ENCODE measurements around the gene STXBP6. TPM values are rescaled to one million over a fixed set of nuclear protein-coding genes. Genes with fewer than 3 reads are reported as not detected.

Gene STXBP6
- total and polyA plus RNA-seq, 8 donors = 17.2 to 54.1 (median 47.1) TPM

DNA sequence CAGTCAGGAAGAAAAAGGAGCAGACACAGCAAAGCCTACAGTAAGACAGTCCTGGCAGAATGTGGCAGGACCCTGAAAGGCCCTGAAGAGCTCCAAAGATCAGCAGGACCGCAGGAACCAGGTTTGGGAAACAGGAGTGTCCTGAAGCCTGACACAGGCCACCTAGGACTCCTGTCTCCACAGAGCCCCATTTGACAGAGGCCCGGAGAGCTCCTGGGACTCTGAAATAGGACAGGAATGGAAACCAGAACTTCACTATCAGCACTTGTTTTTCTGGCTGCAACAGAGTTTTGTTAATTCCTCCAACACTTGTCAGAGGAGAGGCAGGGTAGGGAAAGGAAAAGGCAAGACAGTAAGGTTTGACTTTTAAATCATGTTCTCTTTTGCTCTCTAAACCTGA is 12.9 kb downstream of the STXBP6 start:
- no peak for DNase-seq
- Histone ChIP-seq H3K36me3 (no peaks in the 10 kb centered on the region), H3K9me3 (no peaks in the 10 kb centered on the region), H3K27ac (no peak overlapping the region), H3K4me1 (peaks cover 0 to 2% of the 10 kb centered on the region in 2 donors), H3K4me3 (no peak overlapping the region), H3K27me3 (no peaks in the 10 kb centered on the region)
- intact Hi-C loops (cut with DNase I) = no loop called here
- TF ChIP-seq, protein P1, sequence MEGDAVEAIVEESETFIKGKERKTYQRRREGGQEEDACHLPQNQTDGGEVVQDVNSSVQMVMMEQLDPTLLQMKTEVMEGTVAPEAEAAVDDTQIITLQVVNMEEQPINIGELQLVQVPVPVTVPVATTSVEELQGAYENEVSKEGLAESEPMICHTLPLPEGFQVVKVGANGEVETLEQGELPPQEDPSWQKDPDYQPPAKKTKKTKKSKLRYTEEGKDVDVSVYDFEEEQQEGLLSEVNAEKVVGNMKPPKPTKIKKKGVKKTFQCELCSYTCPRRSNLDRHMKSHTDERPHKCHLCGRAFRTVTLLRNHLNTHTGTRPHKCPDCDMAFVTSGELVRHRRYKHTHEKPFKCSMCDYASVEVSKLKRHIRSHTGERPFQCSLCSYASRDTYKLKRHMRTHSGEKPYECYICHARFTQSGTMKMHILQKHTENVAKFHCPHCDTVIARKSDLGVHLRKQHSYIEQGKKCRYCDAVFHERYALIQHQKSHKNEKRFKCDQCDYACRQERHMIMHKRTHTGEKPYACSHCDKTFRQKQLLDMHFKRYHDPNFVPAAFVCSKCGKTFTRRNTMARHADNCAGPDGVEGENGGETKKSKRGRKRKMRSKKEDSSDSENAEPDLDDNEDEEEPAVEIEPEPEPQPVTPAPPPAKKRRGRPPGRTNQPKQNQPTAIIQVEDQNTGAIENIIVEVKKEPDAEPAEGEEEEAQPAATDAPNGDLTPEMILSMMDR (IDR thresholded peaks at IDR 0.05) = no peak
- ATAC-seq = no peak

DNA sequence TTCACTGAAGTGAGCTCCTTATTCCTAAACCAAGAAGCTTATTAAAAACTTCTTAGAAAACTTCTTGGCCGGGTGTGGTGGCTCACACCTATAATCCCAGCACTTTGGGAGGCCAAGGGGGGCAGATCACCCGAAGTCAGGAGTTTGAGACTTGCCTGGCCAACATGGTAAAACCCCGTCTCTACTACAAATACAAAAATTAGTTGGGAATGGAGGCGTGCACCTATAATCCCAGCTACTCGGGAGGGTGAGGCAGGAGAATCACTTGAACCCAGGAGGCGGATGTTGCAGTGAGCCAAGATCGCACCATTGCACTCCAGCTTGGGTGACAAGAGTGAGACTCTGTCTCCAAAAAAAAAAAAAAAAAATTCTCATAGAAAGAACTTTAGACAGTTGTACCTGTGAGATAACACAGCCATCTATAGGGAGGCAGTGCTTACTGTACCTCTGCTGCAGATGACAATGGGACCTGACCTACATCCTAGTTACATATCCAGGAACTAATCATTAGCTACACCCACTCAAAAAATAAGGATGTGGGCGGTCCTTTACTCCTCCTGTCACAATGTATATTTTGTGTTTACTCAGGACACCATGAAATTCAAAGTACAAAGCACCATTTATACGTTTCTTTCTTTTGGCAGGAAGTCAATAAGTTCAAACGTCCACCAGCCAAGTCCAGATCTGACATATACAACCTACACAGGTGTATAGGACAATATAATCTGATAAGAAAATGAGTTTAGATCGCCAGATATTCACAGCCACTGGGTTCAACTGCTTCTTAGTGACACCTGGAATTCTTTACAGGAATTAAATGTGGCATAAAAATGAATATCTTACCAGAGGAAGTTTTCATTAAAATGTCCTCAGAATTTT is 14.9 kb downstream of the STXBP6 start:
- H3K4me3 ChIP-seq = no peak overlapping the region
- DNase-seq = no peak
- H3K9me3 ChIP-seq = no peaks in the 10 kb centered on the region
- no peaks in the 10 kb centered on the region for H3K36me3 ChIP-seq
- H3K4me1 ChIP-seq = no peaks in the 10 kb centered on the region
- intact Hi-C loops (cut with DNase I) = loop anchor here in 1 of 2 donors (5.0 kb wide), 1 partner anchor 218 kb away; no protein-coding TSS in a partner anchor
- TF ChIP-seq, protein P1 (IDR thresholded peaks at IDR 0.05) = no peak
- no peak for ATAC-seq
- no peak overlapping the region for H3K27ac ChIP-seq
- no peaks in the 10 kb centered on the region for H3K27me3 ChIP-seq

DNA sequence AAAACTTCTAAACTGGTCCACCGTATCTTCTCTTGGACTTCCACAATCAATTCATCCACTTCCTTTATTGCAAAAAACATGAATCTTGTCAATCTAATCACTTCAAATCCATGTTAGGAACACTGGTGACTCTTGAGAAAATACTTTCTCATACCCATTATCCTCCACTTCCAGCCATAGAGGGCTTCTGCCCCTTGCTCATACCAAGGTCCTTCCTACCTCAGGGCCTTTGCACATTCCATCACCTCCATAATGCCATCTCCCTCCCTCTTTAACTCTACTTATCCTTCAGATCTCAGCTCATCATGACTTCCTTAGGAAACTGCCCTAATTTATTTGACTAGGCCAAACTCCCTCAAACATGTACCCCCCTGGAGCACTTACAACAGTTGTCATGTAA is 16.6 kb downstream of the STXBP6 start:
- Histone ChIP-seq H3K9me3 (no peaks in the 10 kb centered on the region), H3K36me3 (no peaks in the 10 kb centered on the region), H3K27ac (no peak overlapping the region), H3K4me3 (no peak overlapping the region), H3K4me1 (no peaks in the 10 kb centered on the region), H3K27me3 (no peaks in the 10 kb centered on the region)
- TF ChIP-seq, protein P1 (IDR thresholded peaks at IDR 0.05) = no peak
- ATAC-seq = no peak
- no peak for DNase-seq
- intact Hi-C loops (cut with DNase I) = loop anchor here in 1 of 2 donors (5.0 kb wide), 1 partner anchor 216 kb away; no protein-coding TSS in a partner anchor

DNA sequence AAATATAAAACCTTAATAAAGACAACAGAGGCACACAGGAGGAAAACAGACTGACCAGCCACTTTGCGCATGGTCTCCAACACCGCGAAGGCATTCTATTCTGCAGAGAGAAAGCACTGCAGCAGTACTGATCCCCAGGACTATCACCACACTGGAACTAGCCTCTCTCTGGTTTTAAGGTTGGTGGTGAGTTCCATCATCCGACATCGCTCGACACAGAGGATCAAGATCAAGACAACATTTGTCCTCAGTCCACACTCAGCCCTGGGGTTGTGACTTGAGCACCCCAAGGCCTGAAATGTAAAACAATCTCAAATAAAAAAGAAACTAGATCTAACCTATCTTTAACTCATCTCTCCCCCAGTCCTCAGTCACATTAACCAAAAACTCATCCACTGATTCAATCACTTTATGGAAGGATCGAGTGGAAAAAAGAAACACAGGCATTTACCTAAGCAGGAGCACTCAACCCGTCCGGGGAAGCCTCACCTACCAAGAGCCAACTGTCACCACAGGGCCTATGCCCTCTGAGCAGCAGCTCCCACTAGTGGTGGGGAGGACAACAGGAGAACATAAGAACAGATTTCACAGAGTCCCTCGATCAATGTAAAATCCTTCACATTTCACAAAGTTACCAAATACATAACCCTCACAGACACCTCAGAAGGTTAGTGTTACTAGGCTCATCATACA is 17.7 kb downstream of the STXBP6 start:
- TF ChIP-seq, protein P1 (IDR thresholded peaks at IDR 0.05) = no peak
- H3K36me3 ChIP-seq = no peaks in the 10 kb centered on the region
- H3K27me3 ChIP-seq = no peaks in the 10 kb centered on the region
- no peak for ATAC-seq
- H3K4me1 ChIP-seq = no peaks in the 10 kb centered on the region
- no peaks in the 10 kb centered on the region for H3K9me3 ChIP-seq
- intact Hi-C loops (cut with DNase I) = loop anchor here in 1 of 2 donors (5.0 kb wide), 1 partner anchor 215 kb away; no protein-coding TSS in a partner anchor
- H3K4me3 ChIP-seq = no peak overlapping the region
- no peak overlapping the region for H3K27ac ChIP-seq
- DNase-seq = no peak
